HCT116 (cell line): ENCODE results near the gene CNPY4.

Source experiments
- CTCF ChIP-seq, 3 experiments: fragments of 200-600 bp in 1 of 3; sonication (generic) in 1 of 3; IDR thresholded peaks in 2 of 3; conservative IDR thresholded peaks in 1 of 3; 2 replicates each; pipeline ENCODE4 v1.5.1; 2012 to 2017; ENCODE audit warnings: low read depth in 2 of 3, low read length in 2 of 3, antibody characterized with exemption in 1 of 3, borderline replicate concordance in 1 of 3, control low read depth in 1 of 3, mild to moderate bottlenecking in 1 of 3, mixed read lengths in 1 of 3, mixed run types in 1 of 3, moderate library complexity in 1 of 3; ENCODE audit not compliant: insufficient read depth in 1 of 3
- EZH2 ChIP-seq: fragments of 200-600 bp; sonication (generic); IDR thresholded peaks from 2 replicates; pipeline ENCODE4 v1.6.1; 2017; ENCODE audit warnings: antibody characterized with exemption, mixed run types
- EZH2phosphoT487 ChIP-seq: fragments of 200-600 bp; IDR thresholded peaks from 2 replicates; pipeline ENCODE4 v1.6.1; 2018; ENCODE audit warnings: antibody characterized with exemption, borderline replicate concordance
- JUND ChIP-seq: IDR thresholded peaks from 2 replicates; pipeline ENCODE4 v1.6.1; 2012
- MAX ChIP-seq: IDR thresholded peaks from 2 replicates; pipeline ENCODE4 v1.6.1; 2012
- POLR2A ChIP-seq: IDR thresholded peaks from 2 replicates; pipeline ENCODE4 v1.7.0; 2011; ENCODE audit warnings: borderline replicate concordance; ENCODE audit not compliant: insufficient read depth, insufficient read length; ENCODE audit errors: extremely low read depth
- ZBTB33 ChIP-seq: IDR thresholded peaks from 2 replicates; pipeline ENCODE4 v1.6.1; 2011; ENCODE audit warnings: mild to moderate bottlenecking, low read length, moderate library complexity; ENCODE audit not compliant: insufficient replicate concordance; ENCODE audit errors: extremely low read depth

GRCh38 chr7:100152404-100152803 is 33.0 kb downstream of the CNPY4 start:
- TF ChIP-seq CTCF (IDR thresholded peaks at IDR 0.05 in 2 of 3, conservative IDR thresholded peaks at IDR 0.05 in 1 of 3; ENCODE audit: borderline replicate concordance in 1 of 3, insufficient read depth in 1 of 3, low read depth in 2 of 3, low read length in 2 of 3) (no peak), EZH2phosphoT487 (no peak), JUND (no peak), POLR2A (no peak), EZH2 (no peak), ZBTB33 (no peak), MAX (no peak)
